NCI-H2227 (cell line): ENCODE data around the gene RSF1.

Source experiments
- DNase-seq: peaks from one replicate; lab custom pipeline; 2025; ENCODE audit not compliant: unreplicated experiment; lab: John Stamatoyannopoulos, UW

The RSF1 gene

GRCh38 chr11:77806415-77806814 lies 14.1 kb downstream of the RSF1 start:
- no peak for DNase-seq

GRCh38 chr11:77801477-77801876 lies 19.0 kb downstream of the RSF1 start:
- DNase-seq: no peak

- no peak for DNase-seq
Measured at GRCh38 chr11:77800449-77800848, 20.1 kb downstream of the RSF1 start.

- DNase-seq: no peak
Measured at GRCh38 chr11:77799338-77799737, 21.2 kb downstream of the RSF1 start.

- DNase-seq: no peak
Measured at GRCh38 chr11:77793972-77794371, 26.6 kb downstream of the RSF1 start.

- no peak for DNase-seq
Measured at GRCh38 chr11:77791301-77791700, 29.2 kb downstream of the RSF1 start.

GRCh38 chr11:77789731-77790476 lies 30.6 kb downstream of the RSF1 start:
- no peak for DNase-seq

- DNase-seq: peak; percentile 10
Measured at GRCh38 chr11:77789061-77789730, 31.3 kb downstream of the RSF1 start.

GRCh38 chr11:77784572-77784971 lies 36.0 kb downstream of the RSF1 start:
- DNase-seq: no peak

- no peak for DNase-seq
Measured at GRCh38 chr11:77783025-77783424, 37.5 kb downstream of the RSF1 start.

- no peak for DNase-seq
Measured at GRCh38 chr11:77779935-77780334, 40.6 kb downstream of the RSF1 start.

- DNase-seq: no peak
Measured at GRCh38 chr11:77778549-77778948, 42.0 kb downstream of the RSF1 start.

- no peak for DNase-seq
Measured at GRCh38 chr11:77778118-77778517, 42.4 kb downstream of the RSF1 start.

- DNase-seq: peak; percentile 15
Measured at GRCh38 chr11:77776455-77776854, 44.1 kb downstream of the RSF1 start.

- DNase-seq: no peak
Measured at GRCh38 chr11:77775936-77776335, 44.6 kb downstream of the RSF1 start.

GRCh38 chr11:77771135-77771534 lies 49.4 kb downstream of the RSF1 start:
- no peak for DNase-seq

- DNase-seq: no peak
Measured at GRCh38 chr11:77770629-77771028, 49.9 kb downstream of the RSF1 start.

- no peak for DNase-seq
Measured at GRCh38 chr11:77762426-77762825, 58.1 kb downstream of the RSF1 start.

GRCh38 chr11:77761491-77761890 lies 59.0 kb downstream of the RSF1 start:
- DNase-seq: no peak

GRCh38 chr11:77758331-77758730 lies 62.2 kb downstream of the RSF1 start:
- no peak for DNase-seq

GRCh38 chr11:77753230-77753629 lies 67.3 kb downstream of the RSF1 start:
- DNase-seq: no peak

GRCh38 chr11:77752516-77752915 lies 68.0 kb downstream of the RSF1 start:
- DNase-seq: no peak
